ENCODE measurements around the gene C19orf33. TPM values are rescaled to one million over a fixed set of nuclear protein-coding genes. Genes with fewer than 3 reads are reported as not detected.

The C19orf33 gene
- total RNA-seq, 1 donor from 2014 or later: 0.58 TPM

DNA sequence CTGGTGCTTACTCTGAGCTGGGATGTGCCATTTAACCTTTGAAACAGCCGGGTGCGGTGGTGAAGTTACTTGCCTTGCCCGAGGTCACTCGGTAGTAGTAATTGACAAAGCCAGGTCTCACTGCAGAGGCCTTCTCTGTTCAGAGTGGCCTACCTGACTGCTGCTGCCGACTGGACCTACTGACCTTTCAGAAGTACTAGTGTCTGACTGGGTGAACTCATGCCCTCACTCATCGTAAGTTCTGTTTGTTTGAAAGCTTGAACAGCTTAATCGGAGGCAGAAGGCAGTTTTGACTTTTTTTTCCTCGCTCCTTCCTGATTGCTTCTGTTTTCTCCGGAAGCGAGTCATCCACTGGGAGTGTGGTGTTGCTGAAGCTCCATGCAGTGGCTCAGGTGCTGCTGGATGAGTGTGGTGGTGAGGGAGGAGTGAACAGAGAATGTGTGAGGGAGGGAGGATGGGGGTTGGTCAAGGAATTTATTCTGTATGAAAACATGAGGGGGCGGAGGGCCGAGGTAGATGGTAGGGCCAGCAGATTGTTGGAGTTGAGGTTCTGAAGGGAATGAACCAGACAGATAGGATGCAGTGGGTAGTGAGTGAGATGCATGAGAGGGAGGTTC, 37.0 kb upstream of the C19orf33 start:
- POLR2A ChIA-PET: interaction anchor here (0.6 to 4.6 kb wide), 4 partner anchors 16 to 24 kb away, joined by 3 to 42 read pairs (median 19); no protein-coding TSS in a partner anchor
- CTCF ChIA-PET: interaction anchor here (2.3 kb wide), 1 partner anchor 11 kb away, joined by 7 read pairs; the partner anchor contains the start of gene PPP1R14A
- Mint-ChIP-seq H3K36me3 (ENCODE audit: low read depth) (peaks cover 12% of the 10 kb centered on the region), H3K9me3 (no peaks in the 10 kb centered on the region), H3K27me3 (no peaks in the 10 kb centered on the region), H3K4me3 (no peak overlapping the region), H3K27ac (peak overlapping the region; percentile 53), H3K4me1 (peaks cover 46% of the 10 kb centered on the region)
- DNase-seq (no peak), ATAC-seq (ENCODE audit: low read depth) (no peak)
- intact Hi-C loops (cut with micrococcal nuclease): no loop called here
- TF ChIP-seq, protein P1, sequence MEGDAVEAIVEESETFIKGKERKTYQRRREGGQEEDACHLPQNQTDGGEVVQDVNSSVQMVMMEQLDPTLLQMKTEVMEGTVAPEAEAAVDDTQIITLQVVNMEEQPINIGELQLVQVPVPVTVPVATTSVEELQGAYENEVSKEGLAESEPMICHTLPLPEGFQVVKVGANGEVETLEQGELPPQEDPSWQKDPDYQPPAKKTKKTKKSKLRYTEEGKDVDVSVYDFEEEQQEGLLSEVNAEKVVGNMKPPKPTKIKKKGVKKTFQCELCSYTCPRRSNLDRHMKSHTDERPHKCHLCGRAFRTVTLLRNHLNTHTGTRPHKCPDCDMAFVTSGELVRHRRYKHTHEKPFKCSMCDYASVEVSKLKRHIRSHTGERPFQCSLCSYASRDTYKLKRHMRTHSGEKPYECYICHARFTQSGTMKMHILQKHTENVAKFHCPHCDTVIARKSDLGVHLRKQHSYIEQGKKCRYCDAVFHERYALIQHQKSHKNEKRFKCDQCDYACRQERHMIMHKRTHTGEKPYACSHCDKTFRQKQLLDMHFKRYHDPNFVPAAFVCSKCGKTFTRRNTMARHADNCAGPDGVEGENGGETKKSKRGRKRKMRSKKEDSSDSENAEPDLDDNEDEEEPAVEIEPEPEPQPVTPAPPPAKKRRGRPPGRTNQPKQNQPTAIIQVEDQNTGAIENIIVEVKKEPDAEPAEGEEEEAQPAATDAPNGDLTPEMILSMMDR (IDR thresholded peaks at IDR 0.05): no peak

DNA sequence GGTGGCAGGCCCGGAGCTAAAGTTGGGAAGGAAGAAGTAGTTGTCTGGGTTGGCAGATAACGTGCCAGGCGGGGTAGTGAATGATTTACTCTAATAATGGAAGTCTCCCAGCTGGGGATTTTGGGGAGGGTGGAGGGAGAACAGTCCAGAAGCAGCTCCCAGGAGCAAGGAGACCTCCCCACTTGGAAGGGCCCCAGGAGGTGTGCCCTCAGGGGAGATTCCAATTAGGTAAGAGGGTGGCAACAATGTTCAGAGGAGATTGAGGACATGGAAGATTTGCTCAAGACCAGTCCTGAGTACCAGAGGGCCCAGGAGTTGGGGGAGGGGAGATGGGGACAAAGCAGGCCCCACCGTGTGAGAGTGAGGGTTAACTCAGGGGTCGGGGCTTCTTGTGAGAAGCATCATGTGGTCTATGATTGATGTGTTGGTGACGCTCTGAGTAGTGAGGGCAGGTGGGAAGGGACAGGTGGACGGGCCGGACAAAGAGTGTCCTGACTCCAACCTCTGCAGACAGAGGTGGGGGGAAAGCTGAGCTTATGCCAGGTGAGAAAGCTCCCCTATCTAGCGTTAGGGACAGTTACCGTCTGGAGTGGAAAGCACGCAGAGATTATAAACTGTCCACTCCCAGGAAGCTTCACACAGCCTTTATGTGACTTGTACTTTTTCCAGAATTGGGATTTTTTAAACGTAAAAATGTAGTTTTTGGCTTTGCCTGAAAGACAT, 36.1 kb upstream of the C19orf33 start:
- ATAC-seq (ENCODE audit: low read depth) (no peak), DNase-seq (no peak)
- peaks cover 44% of the 10 kb centered on the region for H3K4me1 Mint-ChIP-seq
- peaks cover 12% of the 10 kb centered on the region for H3K36me3 Mint-ChIP-seq (ENCODE audit: low read depth)
- TF ChIP-seq, protein P1 (IDR thresholded peaks at IDR 0.05): no peak
- CTCF ChIA-PET: no interaction called here
- H3K9me3 Mint-ChIP-seq: no peaks in the 10 kb centered on the region
- intact Hi-C loops (cut with micrococcal nuclease): no loop called here
- no peak overlapping the region for H3K4me3 Mint-ChIP-seq
- no peaks in the 10 kb centered on the region for H3K27me3 Mint-ChIP-seq
- POLR2A ChIA-PET: interaction anchor here (4.6 kb wide), 1 partner anchor 17 kb away, joined by 42 read pairs; no protein-coding TSS in a partner anchor
- no peak overlapping the region for H3K27ac Mint-ChIP-seq

DNA sequence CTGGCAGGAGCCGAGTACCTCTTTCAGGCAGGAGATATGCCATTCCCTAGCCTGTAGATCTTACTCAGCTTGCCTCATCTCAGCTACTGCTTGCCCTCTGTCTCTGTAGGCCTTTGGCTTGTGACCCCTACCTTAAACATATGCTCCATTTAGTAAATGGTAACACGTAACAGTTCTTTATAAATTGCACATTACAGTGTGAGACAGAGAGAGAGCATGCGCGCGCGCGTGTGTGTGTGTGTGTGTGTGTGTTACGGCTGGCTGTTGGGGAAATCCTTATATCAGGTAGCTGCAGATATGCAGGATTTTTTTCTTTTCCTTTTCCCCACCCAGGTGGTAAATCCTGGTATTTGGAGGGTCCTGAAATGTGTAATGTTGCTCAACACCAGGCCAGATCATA, 35.5 kb upstream of the C19orf33 start:
- no peak overlapping the region for H3K27ac Mint-ChIP-seq
- TF ChIP-seq, protein P1 (IDR thresholded peaks at IDR 0.05): no peak
- POLR2A ChIA-PET: interaction anchor here (0.7 kb wide), 1 partner anchor 10 kb away, joined by 3 read pairs; no protein-coding TSS in a partner anchor
- no peak for DNase-seq
- H3K4me3 Mint-ChIP-seq: no peak overlapping the region
- ATAC-seq (ENCODE audit: low read depth): no peak
- peaks cover 13% of the 10 kb centered on the region for H3K36me3 Mint-ChIP-seq (ENCODE audit: low read depth)
- H3K4me1 Mint-ChIP-seq: peaks cover 40% of the 10 kb centered on the region
- H3K9me3 Mint-ChIP-seq: no peaks in the 10 kb centered on the region
- no peaks in the 10 kb centered on the region for H3K27me3 Mint-ChIP-seq
- intact Hi-C loops (cut with micrococcal nuclease): no loop called here
- CTCF ChIA-PET: no interaction called here

DNA sequence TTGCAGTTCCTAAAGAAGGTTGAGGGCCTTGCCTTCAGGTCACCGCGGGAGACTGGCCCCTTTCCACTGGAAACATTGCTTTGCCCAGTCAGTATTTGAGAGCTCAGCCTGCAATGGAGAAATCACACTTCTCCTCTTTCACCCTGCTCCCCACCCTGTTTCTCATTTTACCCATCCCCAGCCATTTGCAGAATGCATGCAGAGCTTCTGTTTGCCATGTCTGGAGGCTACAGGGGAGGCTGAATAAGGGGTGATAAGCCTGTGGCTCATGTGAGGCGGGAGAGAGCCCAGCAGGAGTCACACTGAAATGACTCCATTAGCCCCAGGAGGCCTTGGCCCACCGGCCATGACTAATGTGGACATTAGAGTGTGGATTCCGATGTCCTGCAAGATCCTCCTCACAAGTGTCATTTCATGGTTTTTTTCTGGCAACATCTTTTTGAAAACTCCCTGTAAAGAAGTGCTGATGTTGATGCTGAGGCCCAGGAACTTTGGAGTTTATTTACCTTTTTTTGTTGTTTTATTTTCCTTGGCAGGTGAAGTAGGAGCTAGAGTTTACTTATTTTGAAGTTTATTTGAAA, 33.4 kb upstream of the C19orf33 start:
- POLR2A ChIA-PET: interaction anchor here (0.5 kb wide), 1 partner anchor 91 kb away, joined by 6 read pairs; no protein-coding TSS in a partner anchor
- H3K4me3 Mint-ChIP-seq: no peak overlapping the region
- H3K27me3 Mint-ChIP-seq: no peaks in the 10 kb centered on the region
- intact Hi-C loops (cut with micrococcal nuclease): no loop called here
- peaks cover 26% of the 10 kb centered on the region for H3K4me1 Mint-ChIP-seq
- CTCF ChIA-PET: interaction anchor here (1.0 kb wide), 1 partner anchor 14 kb away, joined by 3 read pairs; no protein-coding TSS in a partner anchor
- ATAC-seq (ENCODE audit: low read depth) (no peak), DNase-seq (no peak)
- H3K36me3 Mint-ChIP-seq (ENCODE audit: low read depth): peaks cover 13% of the 10 kb centered on the region
- no peak overlapping the region for H3K27ac Mint-ChIP-seq
- TF ChIP-seq, protein P1 (IDR thresholded peaks at IDR 0.05): no peak
- no peaks in the 10 kb centered on the region for H3K9me3 Mint-ChIP-seq

DNA sequence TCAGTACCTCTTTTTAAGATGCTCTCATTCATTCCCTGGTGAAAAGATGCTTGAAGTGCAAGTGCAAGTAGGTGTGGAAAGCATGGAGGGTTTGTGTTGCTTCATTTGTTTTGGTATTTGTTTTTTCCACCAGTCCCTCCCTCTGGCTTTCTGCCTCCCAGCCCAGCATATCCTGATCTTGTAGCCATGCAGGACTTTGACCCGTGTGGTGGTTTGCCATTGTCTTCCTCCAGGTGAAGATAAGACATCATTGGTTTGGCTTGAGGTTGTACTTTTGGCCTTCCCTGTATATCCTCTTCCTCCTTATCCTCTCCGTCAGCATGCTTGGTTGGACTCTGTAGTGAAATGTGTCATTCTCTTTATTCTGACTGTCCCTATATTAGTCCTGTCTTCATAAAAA, 30.6 kb upstream of the C19orf33 start:
- Mint-ChIP-seq H3K4me1 (peaks cover 6% of the 10 kb centered on the region), H3K4me3 (no peak overlapping the region), H3K27me3 (no peaks in the 10 kb centered on the region), H3K9me3 (no peaks in the 10 kb centered on the region), H3K27ac (no peak overlapping the region), H3K36me3 (ENCODE audit: low read depth) (peaks cover 13% of the 10 kb centered on the region)
- TF ChIP-seq, protein P1 (IDR thresholded peaks at IDR 0.05): no peak
- DNase-seq: no peak
- POLR2A ChIA-PET: no interaction called here
- no peak for ATAC-seq (ENCODE audit: low read depth)
- CTCF ChIA-PET: no interaction called here
- intact Hi-C loops (cut with micrococcal nuclease): no loop called here
